GM21529 (cell line): ENCODE data around the gene ACYP2.
"Not testable (repeated sequence)": the region's sequence is repeated elsewhere in the genome, so short reads cannot be mapped to it uniquely, and the experiment has no call there.

Experiments
- ATAC-seq: cut with Tn5 transposase; IDR thresholded peaks from one replicate; pipeline ENCODE4 v1.9.1; 2021; ENCODE audit not compliant: unreplicated experiment

Gene ACYP2

GRCh38 chr2:54313147-54313546 is 197.7 kb downstream of the ACYP2 start:
- ATAC-seq, result no peak

- no peak for ATAC-seq
Observed at GRCh38 chr2:54317973-54318372, 202.6 kb downstream of the ACYP2 start.

GRCh38 chr2:54318821-54319220 is 203.4 kb downstream of the ACYP2 start:
- ATAC-seq, result no peak

- no peak for ATAC-seq
Observed at GRCh38 chr2:54321047-54321446, 205.6 kb downstream of the ACYP2 start.

- not testable (repeated sequence) for ATAC-seq
Observed at GRCh38 chr2:54324517-54324916, 209.1 kb downstream of the ACYP2 start.

- ATAC-seq, result no peak
Observed at GRCh38 chr2:54325148-54325547, 209.7 kb downstream of the ACYP2 start.

- ATAC-seq, result no peak
Observed at GRCh38 chr2:54329482-54330161, 214.2 kb downstream of the ACYP2 start.

- ATAC-seq, result peak; percentile 98
Observed at GRCh38 chr2:54330162-54330925, 214.9 kb downstream of the ACYP2 start.

GRCh38 chr2:54330926-54331835 is 215.8 kb downstream of the ACYP2 start:
- peak; percentile 36 for ATAC-seq

- ATAC-seq, result no peak
Observed at GRCh38 chr2:54332386-54332785, 217.0 kb downstream of the ACYP2 start.

GRCh38 chr2:54336136-54336976 is 220.9 kb downstream of the ACYP2 start:
- ATAC-seq, result no peak

- no peak for ATAC-seq
Observed at GRCh38 chr2:54336977-54337255, 221.5 kb downstream of the ACYP2 start.

GRCh38 chr2:54341656-54342055 is 226.2 kb downstream of the ACYP2 start:
- ATAC-seq, result no peak

GRCh38 chr2:54342603-54343002 is 227.2 kb downstream of the ACYP2 start:
- ATAC-seq, result no peak

GRCh38 chr2:54347622-54348021 is 232.2 kb downstream of the ACYP2 start:
- ATAC-seq, result no peak

- ATAC-seq, result no peak
Observed at GRCh38 chr2:54348646-54349045, 233.2 kb downstream of the ACYP2 start.

GRCh38 chr2:54350426-54350825 is 235.0 kb downstream of the ACYP2 start:
- no peak for ATAC-seq

- no peak for ATAC-seq
Observed at GRCh38 chr2:54353216-54353615, 237.8 kb downstream of the ACYP2 start.
